AG20443 (cell line): ENCODE results near the gene TNNT3.
A peak's percentile ranks its signal among the peaks of the same experiment; 100 is the strongest.

Experiments
- DNase-seq: peaks from one replicate; pipeline ENCODE4 v3.0.0; 2012; ENCODE audit warnings: low spot score, mixed read lengths

Gene TNNT3

GRCh38 chr11:1896923-1897322 is 22.6 kb upstream of the TNNT3 start:
- DNase-seq: no peak

- no peak for DNase-seq
Measured at GRCh38 chr11:1899090-1899489, 20.4 kb upstream of the TNNT3 start.

DNA sequence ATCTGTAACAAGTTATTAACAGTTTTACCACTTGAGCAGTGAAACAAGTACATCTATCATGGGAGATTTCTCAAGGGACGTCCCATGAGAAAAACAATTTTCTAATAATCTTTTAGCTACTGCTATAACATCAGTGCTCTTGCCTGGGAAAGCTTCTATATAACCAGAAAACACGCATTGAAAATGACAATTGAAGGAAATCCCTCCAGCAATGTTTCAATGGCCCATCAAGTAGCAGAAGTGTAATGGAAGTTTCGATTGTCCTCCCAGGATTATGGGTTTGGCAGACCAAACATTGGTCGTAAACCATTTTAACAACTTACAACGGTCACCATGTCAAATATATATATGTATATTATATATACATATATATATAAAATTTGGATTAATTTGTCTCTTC is 19.8 kb upstream of the TNNT3 start:
- no peak for DNase-seq

DNA sequence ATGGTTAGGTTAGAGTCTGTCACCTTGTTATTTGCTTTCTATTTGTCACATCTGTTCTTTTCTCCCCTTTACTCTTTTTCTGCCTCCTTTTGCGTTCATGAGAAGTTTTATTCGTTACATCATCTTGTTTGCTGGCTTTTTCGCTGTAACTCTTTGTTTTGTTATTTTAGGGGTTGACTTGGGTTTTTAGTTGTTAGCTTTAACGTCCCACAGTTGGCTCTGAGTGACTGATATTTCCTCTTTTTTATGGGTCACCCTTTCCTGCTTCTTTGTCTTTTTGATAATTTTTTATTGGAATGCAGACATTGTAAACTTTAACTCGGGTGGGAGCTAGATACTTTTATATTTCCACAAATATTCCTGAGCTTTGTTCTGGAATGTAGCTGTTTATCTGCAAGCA is 13.3 kb upstream of the TNNT3 start:
- no peak for DNase-seq

GRCh38 chr11:1906611-1907423 is 12.7 kb upstream of the TNNT3 start:
- DNase-seq: peak; percentile 7

GRCh38 chr11:1908618-1909017 is 10.9 kb upstream of the TNNT3 start:
- DNase-seq: no peak

GRCh38 chr11:1909524-1909923 is 10.0 kb upstream of the TNNT3 start:
- no peak for DNase-seq

DNA sequence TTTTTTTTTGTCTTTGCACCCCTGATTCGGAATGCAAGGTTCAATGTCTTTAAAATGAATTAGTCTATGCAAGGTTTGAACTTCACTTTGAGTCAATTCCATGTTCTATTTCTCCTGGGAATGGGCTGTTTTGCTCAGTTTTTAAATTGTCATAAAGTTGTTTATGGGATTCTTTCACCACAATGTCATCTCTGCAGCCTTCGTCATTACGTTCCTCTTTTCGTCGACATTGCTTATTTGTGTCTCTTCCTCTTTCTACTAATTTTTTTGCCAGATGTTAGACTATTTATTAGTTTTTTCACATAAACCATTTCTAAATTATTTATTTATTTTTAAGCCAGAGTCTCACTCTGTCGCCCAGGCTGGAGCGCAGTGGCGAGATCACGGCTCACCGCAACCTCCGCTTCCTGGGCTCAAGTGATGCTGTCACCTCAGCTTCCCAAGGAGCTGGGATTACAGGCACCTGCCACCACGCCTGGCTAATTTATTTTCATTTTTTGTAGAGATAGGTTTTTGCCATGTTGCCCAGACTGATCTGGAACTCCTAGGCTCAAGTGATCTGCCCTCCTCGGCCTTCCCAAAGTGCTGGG is 7.1 kb upstream of the TNNT3 start:
- DNase-seq: no peak

- peak; percentile 6 for DNase-seq
Measured at GRCh38 chr11:1913271-1914060, 6.0 kb upstream of the TNNT3 start.

DNA sequence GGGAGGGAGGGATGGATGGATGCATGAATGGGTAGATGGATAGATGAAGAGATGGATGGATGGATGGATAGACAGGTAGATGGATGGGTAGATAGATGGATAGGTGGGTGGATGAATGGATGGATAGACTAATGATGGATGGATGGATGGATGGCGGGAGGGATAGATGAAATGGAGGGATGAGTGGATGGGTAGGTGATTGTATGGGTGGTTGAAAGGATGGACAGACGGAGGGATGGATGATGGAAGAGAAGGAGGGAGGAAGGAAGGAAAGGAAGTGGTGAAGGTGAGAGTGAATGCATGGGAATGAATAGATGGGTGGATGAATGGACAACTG is 3.7 kb upstream of the TNNT3 start:
- DNase-seq: no peak

GRCh38 chr11:1916132-1916985 is 3.1 kb upstream of the TNNT3 start:
- peak; percentile 9 for DNase-seq

- DNase-seq: peak; percentile 8
Measured at GRCh38 chr11:1916986-1917522, 2.4 kb upstream of the TNNT3 start.

DNA sequence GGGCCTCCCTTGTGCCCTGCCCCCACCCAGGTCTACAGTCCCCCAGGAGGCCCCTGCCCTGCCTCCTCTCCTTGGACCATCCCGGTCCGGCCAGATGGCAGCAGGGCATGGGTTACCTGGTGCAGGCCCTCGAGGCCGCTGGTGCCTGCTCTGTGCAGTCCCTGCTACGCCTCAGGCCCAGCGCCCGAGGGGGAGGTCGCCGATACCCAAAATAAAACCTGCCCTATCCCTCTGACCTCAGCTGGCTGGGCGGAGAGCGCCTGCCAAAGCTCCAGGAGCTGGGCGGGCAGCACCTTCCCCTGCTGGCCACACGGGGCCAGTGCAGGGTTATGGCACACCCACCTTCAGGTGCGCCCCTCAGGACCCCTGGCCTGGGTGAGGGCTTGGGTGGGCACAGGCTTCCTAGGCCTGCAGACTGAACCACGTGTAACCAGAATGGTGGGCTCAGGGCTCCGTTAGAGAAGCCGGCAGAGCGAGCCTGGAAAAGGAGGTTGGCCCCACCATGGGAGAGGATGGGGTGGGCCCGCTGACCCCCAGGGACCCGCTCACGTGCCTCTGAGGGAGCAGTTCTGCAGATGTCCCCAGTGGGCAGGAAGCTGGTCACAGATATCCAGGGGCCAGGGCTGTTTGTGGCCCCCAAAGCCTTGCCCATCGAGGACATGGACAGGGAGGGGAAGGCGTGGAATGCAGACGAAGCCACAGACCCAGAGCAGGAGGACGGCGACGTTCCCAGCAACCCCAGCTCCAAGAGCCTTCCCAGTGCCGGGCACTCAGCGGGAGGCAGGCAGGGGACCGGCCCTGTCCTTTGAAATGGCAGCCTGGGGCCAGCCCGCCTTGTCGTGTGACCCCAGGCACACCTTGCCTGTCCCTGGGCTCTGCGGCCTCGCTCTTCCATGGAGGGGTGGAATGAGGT is 1.7 kb upstream of the TNNT3 start:
- DNase-seq: peak; percentile 38

DNA sequence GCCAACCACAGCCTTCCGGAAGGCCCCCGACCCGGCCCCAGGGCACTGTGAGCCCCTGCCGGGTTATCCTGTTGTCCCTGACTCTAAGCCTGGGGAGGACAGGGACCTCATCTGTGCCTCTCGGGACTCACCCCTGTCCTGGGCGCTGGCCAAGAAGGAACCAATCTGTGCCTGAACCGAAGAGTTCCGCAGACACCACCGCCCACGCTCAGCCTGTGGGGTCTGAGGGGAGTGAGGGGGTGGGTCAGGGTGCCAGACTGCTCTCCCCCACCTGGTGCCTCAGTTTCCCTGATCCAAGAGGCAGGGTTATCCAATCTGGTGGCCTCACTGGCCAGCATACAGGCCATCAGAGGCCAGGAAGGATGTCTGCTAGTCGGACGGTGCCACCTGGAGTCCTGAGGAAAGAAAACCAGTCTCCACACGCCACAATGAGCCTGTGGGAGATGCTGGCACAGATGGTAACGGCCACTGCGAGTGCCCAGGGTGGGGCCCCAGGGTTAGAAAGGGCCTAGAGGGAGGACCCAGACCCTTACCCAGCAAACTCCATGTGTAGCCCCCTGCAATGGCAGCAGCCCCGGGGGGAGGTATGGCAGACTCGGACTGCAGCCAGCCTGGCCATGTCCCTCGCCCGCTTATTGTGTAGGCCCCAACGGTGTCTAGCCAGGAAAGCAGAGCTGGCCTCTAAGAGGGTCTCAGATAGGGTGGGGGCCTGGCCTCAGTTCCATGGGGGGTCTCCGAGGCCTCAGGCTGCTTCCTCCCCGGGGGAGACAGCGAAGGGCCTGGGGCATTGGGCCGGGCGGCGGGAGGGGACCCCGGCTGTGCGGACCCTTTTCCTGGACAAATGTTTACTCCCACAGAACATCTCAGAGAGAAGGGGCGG is 827 bp upstream of the TNNT3 start:
- peak; percentile 19 for DNase-seq

GRCh38 chr11:1920128-1920908 is 815 bp downstream of the TNNT3 start:
- DNase-seq: no peak

- peak; percentile 26 for DNase-seq
Measured at GRCh38 chr11:1920909-1921573, 1.5 kb downstream of the TNNT3 start.

DNA sequence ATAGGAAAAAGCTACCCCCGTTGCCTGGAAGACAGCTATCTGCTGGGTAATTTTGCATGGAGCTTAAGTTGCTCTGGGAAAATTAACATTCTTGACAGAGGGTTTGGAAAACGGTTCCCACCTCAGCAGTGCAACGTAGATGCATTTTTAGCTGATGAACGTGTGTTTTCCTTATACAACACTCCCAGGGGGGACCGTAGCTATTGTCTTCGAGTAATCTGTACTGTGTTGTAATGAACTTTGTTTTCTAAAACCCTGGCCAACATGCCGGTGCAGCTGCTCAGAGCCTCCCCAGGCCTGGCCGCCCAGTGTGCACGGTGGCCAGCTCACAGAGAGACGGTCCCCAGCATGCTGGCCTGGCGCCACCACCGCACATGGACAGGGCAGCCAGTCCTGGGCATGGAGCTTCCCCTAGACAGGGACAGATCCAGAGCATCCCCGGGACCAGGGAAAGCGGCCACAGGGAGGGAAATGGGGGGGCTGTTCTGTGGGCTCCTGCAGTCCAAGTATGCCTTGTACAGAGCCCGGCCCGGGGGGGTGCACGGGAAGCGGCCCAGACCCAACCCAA is 2.2 kb downstream of the TNNT3 start:
- peak; percentile 68 for DNase-seq

DNA sequence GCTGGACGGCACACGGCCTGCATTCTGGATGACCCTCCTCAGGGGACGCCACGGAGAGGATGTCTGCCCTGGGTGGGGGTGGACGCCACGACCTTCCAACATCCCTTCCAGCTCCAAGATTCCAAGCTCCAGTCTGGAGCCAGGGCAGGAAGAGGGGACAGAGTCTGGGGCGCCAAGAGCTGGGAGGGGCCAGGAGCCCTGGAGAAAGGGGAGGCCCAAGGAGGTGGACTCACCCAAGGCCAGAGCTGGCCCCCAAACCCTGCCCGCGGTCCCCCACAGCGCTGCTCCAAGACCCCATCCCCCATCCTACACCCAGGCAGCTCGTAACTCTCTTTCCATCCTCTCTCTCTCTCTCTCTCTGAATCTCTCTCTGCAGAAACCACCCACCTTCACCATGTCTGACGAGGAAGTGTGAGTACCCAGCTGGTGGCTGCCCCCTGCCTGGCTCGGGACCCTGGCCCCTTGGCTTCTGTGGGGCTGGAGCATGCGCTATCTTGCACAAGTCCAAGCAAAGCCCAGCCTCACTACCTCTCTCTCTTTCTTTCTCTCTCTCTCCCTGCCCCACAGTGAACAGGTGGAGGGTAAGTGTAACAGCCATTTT is 3.1 kb downstream of the TNNT3 start:
- peak; percentile 7 for DNase-seq
